ENCODE results near the gene GRM8.

GRCh38 chr7:126845331-126845730, 407.4 kb downstream of the GRM8 start:
- TF ChIP-seq, protein P1, sequence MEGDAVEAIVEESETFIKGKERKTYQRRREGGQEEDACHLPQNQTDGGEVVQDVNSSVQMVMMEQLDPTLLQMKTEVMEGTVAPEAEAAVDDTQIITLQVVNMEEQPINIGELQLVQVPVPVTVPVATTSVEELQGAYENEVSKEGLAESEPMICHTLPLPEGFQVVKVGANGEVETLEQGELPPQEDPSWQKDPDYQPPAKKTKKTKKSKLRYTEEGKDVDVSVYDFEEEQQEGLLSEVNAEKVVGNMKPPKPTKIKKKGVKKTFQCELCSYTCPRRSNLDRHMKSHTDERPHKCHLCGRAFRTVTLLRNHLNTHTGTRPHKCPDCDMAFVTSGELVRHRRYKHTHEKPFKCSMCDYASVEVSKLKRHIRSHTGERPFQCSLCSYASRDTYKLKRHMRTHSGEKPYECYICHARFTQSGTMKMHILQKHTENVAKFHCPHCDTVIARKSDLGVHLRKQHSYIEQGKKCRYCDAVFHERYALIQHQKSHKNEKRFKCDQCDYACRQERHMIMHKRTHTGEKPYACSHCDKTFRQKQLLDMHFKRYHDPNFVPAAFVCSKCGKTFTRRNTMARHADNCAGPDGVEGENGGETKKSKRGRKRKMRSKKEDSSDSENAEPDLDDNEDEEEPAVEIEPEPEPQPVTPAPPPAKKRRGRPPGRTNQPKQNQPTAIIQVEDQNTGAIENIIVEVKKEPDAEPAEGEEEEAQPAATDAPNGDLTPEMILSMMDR (IDR thresholded peaks at IDR 0.05): no peak
- TF ChIP-seq POLR2A (IDR thresholded peaks at IDR 0.05) (no peak), POLR2AphosphoS5 (IDR thresholded peaks at IDR 0.05) (no peak)

All from breast epithelium (tissue), 3 donors.